Activated T-helper 9 cell treated with anti-CD3 and anti-CD28 coated beads, Interleukin-2, amount 50 U/mL, for 16 hours (primary cell): ENCODE results near the gene SBK2.

Experiments used
- DNase-seq: peaks from one replicate; pipeline ENCODE4 v3.0.0-alpha.2; 2020; ENCODE audit warnings: low read depth

The SBK2 gene

GRCh38 chr19:55554302-55554701 is 17.4 kb upstream of the SBK2 start:
- DNase-seq, result no peak

- no peak for DNase-seq
Observed at GRCh38 chr19:55553217-55554182, 16.6 kb upstream of the SBK2 start.

GRCh38 chr19:55552620-55553019 is 15.7 kb upstream of the SBK2 start:
- DNase-seq, result no peak

- no peak for DNase-seq
Observed at GRCh38 chr19:55552206-55552605, 15.3 kb upstream of the SBK2 start.

- no peak for DNase-seq
Observed at GRCh38 chr19:55550321-55550650, 13.4 kb upstream of the SBK2 start.

- no peak for DNase-seq
Observed at GRCh38 chr19:55549500-55550320, 12.8 kb upstream of the SBK2 start.

GRCh38 chr19:55546822-55547614 is 10.1 kb upstream of the SBK2 start:
- no peak for DNase-seq

- DNase-seq, result no peak
Observed at GRCh38 chr19:55546011-55546410, 9.1 kb upstream of the SBK2 start.

GRCh38 chr19:55545443-55545842 is 8.5 kb upstream of the SBK2 start, which contains the start of gene SBK3:
Gene SBK3 (minus strand): TSS chr19:55545543. CDS start chr19:55545543, 0 bp downstream.
- DNase-seq, result no peak

- no peak for DNase-seq
Observed at GRCh38 chr19:55544776-55545439, 8.0 kb upstream of the SBK2 start.

GRCh38 chr19:55544014-55544413 is 7.1 kb upstream of the SBK2 start:
- no peak for DNase-seq

- no peak for DNase-seq
Observed at GRCh38 chr19:55543567-55543966, 6.6 kb upstream of the SBK2 start.

- no peak for DNase-seq
Observed at GRCh38 chr19:55542292-55542855, 5.4 kb upstream of the SBK2 start.

- no peak for DNase-seq
Observed at GRCh38 chr19:55541091-55541490, 4.2 kb upstream of the SBK2 start.

- no peak for DNase-seq
Observed at GRCh38 chr19:55540619-55541018, 3.7 kb upstream of the SBK2 start.

GRCh38 chr19:55539090-55539984 is 2.4 kb upstream of the SBK2 start:
- DNase-seq, result no peak

GRCh38 chr19:55538132-55538531 is 1.2 kb upstream of the SBK2 start:
- DNase-seq, result no peak

GRCh38 chr19:55537741-55538111 is 793 bp upstream of the SBK2 start:
- DNase-seq, result no peak

GRCh38 chr19:55536366-55536765 is 567 bp downstream of the SBK2 start:
- no peak for DNase-seq

- DNase-seq, result no peak
Observed at GRCh38 chr19:55535965-55536350, 975 bp downstream of the SBK2 start.
